ENCODE data around the gene SLC35F3.

The SLC35F3 gene

GRCh38 chr1:234369033-234369430 is 464.6 kb downstream of the SLC35F3 start:
- no peak for DNase-seq (ENCODE audit: low read depth)

- no peak for DNase-seq (ENCODE audit: low read depth)
Observed at GRCh38 chr1:234369784-234370183, 465.3 kb downstream of the SLC35F3 start.

GRCh38 chr1:234371414-234371813 is 466.9 kb downstream of the SLC35F3 start:
- no peak for DNase-seq (ENCODE audit: low read depth)

DNA sequence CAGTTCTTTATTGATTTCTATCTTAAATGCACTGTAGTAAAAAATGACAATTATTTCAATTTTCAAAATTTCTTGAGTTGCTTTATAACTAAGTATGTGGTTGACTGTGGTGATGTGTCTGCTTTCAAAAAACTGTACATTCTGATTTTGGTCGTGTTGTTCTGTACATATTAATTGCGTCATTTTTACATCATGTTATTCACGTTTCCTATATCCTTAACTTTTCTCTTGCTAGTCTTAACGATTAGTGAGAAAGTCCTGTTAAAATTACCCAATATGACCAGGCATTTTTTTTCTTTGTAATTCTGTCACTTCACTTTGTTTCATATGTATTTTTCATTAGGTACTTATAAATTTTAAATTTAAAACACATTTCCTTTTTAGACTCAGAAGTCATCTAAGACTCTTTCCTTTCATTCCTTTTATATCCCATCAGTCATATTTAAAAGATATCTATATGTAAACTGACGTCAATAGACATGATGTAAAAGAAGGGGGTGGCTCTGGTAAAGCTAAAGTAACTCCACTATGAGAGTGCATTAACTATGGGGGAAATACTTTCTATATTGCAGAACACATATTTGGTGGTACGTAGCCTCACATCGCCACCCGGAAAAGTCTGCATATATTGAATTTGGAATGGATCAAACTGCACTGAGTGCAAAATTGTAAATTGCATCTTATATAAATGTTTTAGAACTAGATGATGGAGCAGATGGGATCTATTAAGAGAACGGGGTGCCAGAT is 467.7 kb downstream of the SLC35F3 start:
- DNase-seq (ENCODE audit: low read depth): no peak

DNA sequence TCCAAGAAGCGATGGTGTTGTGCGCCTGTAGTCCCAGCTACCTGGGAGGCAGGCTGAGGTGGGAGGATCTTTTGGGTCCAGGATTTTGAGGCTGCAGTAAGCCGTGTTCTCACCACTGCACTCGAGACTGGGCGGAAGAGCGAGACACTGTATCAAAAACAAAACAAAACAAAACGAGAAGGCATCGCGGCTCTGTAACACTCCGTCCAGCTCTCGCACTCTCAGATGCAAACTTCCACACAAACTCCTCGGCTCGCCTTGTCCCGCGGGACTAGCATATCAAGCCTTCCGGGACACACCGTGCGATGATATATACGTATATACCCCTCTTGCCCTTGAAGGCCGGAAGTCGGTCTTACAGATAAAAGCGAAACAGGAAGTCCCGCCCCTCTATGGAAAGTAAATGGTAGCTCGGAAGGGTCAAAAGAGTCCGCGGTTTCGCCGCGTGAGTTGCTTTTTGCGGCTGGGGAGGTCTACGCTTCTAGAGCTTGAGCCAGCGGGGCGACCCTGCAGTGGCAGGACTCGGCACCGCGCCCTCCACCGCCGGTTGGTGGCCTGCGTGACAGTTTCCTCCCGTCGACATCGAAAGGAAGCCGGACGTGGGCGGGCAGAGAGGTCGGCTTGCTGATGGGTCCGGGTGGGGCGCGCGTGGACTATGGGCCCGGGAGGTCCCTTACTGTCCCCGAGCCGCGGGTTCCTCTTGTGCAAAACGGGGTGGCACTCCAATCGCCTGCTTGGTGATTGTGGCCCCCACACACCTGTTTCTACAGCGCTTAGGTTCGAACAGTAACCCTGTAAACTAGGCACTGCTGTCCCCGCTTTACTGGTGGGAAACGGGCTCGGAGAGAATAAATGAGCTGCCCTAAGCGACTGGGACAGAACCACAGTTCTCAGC is 468.8 kb downstream of the SLC35F3 start, which contains the start of gene COA6:
Gene COA6 (plus strand): TSS at position 393 of the 895 bp plus-strand sequence. CDS start 11 bp downstream, at position 404.
- peak; percentile 85 for DNase-seq (ENCODE audit: low read depth)

DNA sequence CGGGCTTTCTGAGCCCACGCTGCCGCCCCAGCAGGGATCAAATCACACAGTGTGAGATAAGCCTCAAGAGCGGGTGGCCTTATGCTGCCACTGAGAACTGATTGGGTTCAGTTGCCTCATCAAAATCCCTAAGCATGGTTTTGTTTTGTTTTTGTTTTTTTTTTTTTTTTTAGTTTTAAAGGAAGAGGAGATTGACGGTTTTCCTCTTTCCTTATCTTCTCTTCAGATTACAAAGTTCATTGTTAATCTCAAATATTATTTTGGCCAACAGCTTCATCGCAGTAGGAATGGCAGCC is 469.4 kb downstream of the SLC35F3 start:
- DNase-seq (ENCODE audit: low read depth): no peak
